GM12878 (cell line): ENCODE measurements around the gene SECISBP2. TPM values are rescaled to one million over a fixed set of nuclear protein-coding genes. Genes with fewer than 3 reads are reported as not detected.

Source experiments
- ATAC-seq: fragments of 200-7000 bp; cut with Tn5 transposase; 3 replicates; pipeline ENCODE4 v1.9.1; 2020; ENCODE audit warnings: mild to moderate bottlenecking, moderate library complexity
- BruUV-seq: library from RNA; stranded (reverse); fragments of 400-500 nt; replicated peaks from 2 replicates; lab custom pipeline; 2021; lab: Mats Ljungman, UMichigan
- CTCF ChIA-PET: fragments of 300-600 bp; sonication (Branson Sonifier 250); formaldehyde crosslinking; extraction: SDS; loops from one replicate; lab custom pipeline; 2021; ENCODE audit warnings: inconsistent platforms; lab: Yijun Ruan, JAX
- POLR2A ChIA-PET: fragments of 350-600 bp; formaldehyde crosslinking; extraction: SDS; loops from one replicate; lab custom pipeline; 2021; ENCODE audit warnings: inconsistent platforms; lab: Charles Lee
- RAD21 ChIA-PET: fragments of 300-600 bp; sonication (Branson Sonifier 250); formaldehyde crosslinking; loops from one replicate; lab custom pipeline; 2023; ENCODE audit warnings: antibody characterized with exemption; ENCODE audit not compliant: unreplicated experiment; lab: Charles Lee
- SMC1A ChIA-PET: fragments of 300-600 bp; sonication (Branson Sonifier 250); formaldehyde crosslinking; loops from one replicate; lab custom pipeline; 2023; ENCODE audit not compliant: unreplicated experiment, uncharacterized antibody; lab: Charles Lee
- DNase-seq: peaks from one replicate; pipeline ENCODE4 v3.0.0-alpha.2; 2011; ENCODE audit warnings: low read depth, low spot score
- FAIRE-seq: peaks from 3 replicates; lab custom pipeline; 2011; peaks lifted over from hg19 to GRCh38; lab: Jason Lieb, UNC
- H2AFZ ChIP-seq: 2 replicates; pipeline ENCODE4 v1.6.0; 2011; ENCODE audit warnings: low read depth, low read length, control low read depth; ENCODE audit not compliant: control insufficient read depth
- H3K27ac ChIP-seq: 2 replicates; pipeline ENCODE4 v1.5.1; 2011; ENCODE audit warnings: control low read depth; ENCODE audit not compliant: control insufficient read depth, insufficient read depth
- H3K27me3 ChIP-seq, 2 experiments: replicated peaks in 1 of 2; 2 replicates each; pipeline versions ENCODE4 v1.6.0 to v1.6.1; 2011; ENCODE audit warnings: low read length in 1 of 2; ENCODE audit not compliant: control insufficient read depth in 2 of 2, insufficient read depth in 2 of 2
- H3K36me3 ChIP-seq, 2 experiments: 2 replicates each; pipeline ENCODE4 v1.5.1; 2011; ENCODE audit warnings: low read length in 1 of 2; ENCODE audit not compliant: control insufficient read depth in 2 of 2, insufficient read depth in 2 of 2
- H3K4me1 ChIP-seq: 2 replicates; pipeline ENCODE4 v1.6.1; 2011; ENCODE audit warnings: mild to moderate bottlenecking, low read length, moderate library complexity, mixed read lengths; ENCODE audit not compliant: control insufficient read depth, insufficient read depth
- H3K4me2 ChIP-seq: 2 replicates; pipeline ENCODE4 v1.6.0; 2011; ENCODE audit warnings: control low read depth; ENCODE audit not compliant: control insufficient read depth, insufficient read depth
- H3K4me3 ChIP-seq: fragments of 200-600 bp; sonication (generic); 2 replicates; pipeline ENCODE4 v1.5.1; 2016
- H3K79me2 ChIP-seq: 2 replicates; pipeline ENCODE4 v1.6.0; 2011; ENCODE audit warnings: low read length; ENCODE audit not compliant: control insufficient read depth, insufficient read depth
- H3K9ac ChIP-seq: 2 replicates; pipeline ENCODE4 v1.8.0; 2011; ENCODE audit warnings: low read length, control low read depth, mixed read lengths; ENCODE audit not compliant: control insufficient read depth, insufficient read depth
- H3K9me3 ChIP-seq: replicated peaks from 3 replicates; pipeline ENCODE4 v1.5.1; 2011; ENCODE audit warnings: mild to moderate bottlenecking, low read length; ENCODE audit not compliant: control insufficient read depth, insufficient read depth
- H4K20me1 ChIP-seq: 2 replicates; pipeline ENCODE4 v1.6.0; 2011; ENCODE audit not compliant: control insufficient read depth, insufficient read depth
- POLR2AphosphoS5 ChIP-seq: IDR thresholded peaks from 2 replicates; pipeline ENCODE4 v1.6.1; 2011; ENCODE audit warnings: mild to moderate bottlenecking, low read length, inconsistent platforms
- USF1 ChIP-seq: IDR thresholded peaks from 2 replicates; pipeline ENCODE4 v1.6.1; 2011; ENCODE audit warnings: borderline replicate concordance, low read depth, mild to moderate bottlenecking, moderate library complexity, mixed read lengths, low read length; ENCODE audit not compliant: insufficient read depth; ENCODE audit errors: extremely low read length
- WGBS: methylation state at CpG from one replicate; pipeline ENCODE4 v1.1.6; 2016; ENCODE audit warnings: low lambda C conversion rate; ENCODE audit not compliant: insufficient replicate concordance, insufficient coverage; ENCODE audit errors: missing lambda C conversion rate; 5-methylcytosine and 5-hydroxymethylcytosine counted together
- in situ Hi-C: fragments of 300-500 bp; cut with MboI; formaldehyde crosslinking; loops from 9 replicates; pipeline ENCODE4 v1.14.3; 2018; ENCODE audit warnings: mixed read lengths
- intact Hi-C: fragments of 100-400 bp; cut with micrococcal nuclease; formaldehyde crosslinking; loops from one replicate; pipeline ENCODE4 v1.14.2; 2022; ENCODE audit not compliant: unreplicated experiment
- polyA plus RNA-seq, 11 experiments: library from polyadenylated mRNA; depleted of rRNA in 4 of 11; unstranded in 6 of 11; stranded (reverse) in 5 of 11; fragments of >200 nt; fragmentation: Nextera tagmentation in 4 of 11; fragmentation: Illumina TruSeq in 1 of 11; extraction: Ambion mirVana in 4 of 11; extraction: Trizol in 1 of 11; gene quantifications; 1 replicate in 1 of 11; 2 replicates in 10 of 11; pipeline versions ENCODE4 v1.2.1 to v1.2.3, GENCODE V29; 2011 to 2016; ENCODE audit warnings: inconsistent platforms in 2 of 11, missing spikeins in 2 of 11, low read depth in 1 of 11
- total RNA-seq, 4 experiments: library from RNA; depleted of rRNA in 3 of 4; stranded (reverse); fragments of >200 nt in 3 of 4; fragmentation: Illumina TruSeq in 1 of 4; extraction: Trizol in 1 of 4; gene quantifications; 2 replicates each; pipeline versions ENCODE4 v1.2.1 to v1.2.3, GENCODE V29; 2013 to 2021
- TF ChIP-seq, protein P1 (sequence below): fragments of 150-350 bp; IDR thresholded peaks from 2 replicates; pipeline ENCODE4 v1.6.1; 2014; ENCODE audit warnings: mild to moderate bottlenecking, low read depth, low read length

Gene SECISBP2
- total and polyA plus RNA-seq, 10 of the 15 experiments (the other 5 are each of a cell fraction or from before 2014, with no cell fraction given) = 4.6 to 50.5 (median 31.9) TPM

DNA sequence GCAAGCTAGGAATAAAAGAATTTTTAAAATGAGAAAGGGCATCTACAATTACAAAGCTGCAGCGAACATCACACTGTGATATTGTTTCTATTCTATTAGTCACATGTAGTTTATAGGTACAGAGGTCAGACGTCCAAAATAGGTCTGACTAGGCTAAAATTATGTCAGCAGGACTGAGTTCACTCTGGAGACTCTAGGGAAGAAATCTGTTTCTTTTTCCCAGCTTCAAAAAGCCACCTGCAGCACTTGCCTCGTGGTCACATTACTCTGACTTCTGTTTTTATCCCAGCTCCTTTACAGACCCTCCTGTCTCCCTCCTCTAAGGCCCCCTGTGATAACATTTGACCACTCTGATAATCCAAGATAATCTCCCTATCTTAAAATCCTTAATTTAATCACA, 12.4 kb upstream of the SECISBP2 start:
- FAIRE-seq = no peak

More for the DNA sequence above, 12.4 kb upstream of the SECISBP2 start:
- no peak for DNase-seq
- BruUV-seq = no TSS peak
- Histone ChIP-seq H3K9me3 (no peaks in the 10 kb centered on the region), H3K4me3 (no peak overlapping the region), H3K9ac (no peak overlapping the region), H3K27ac (no peak overlapping the region), H2AFZ (no peak overlapping the region), H4K20me1 (no peaks in the 10 kb centered on the region), H3K4me2 (no peak overlapping the region), H3K36me3 (no peaks in the 10 kb centered on the region), H3K79me2 (peaks cover 14% of the 10 kb centered on the region), H3K27me3 (no peaks in the 10 kb centered on the region), H3K4me1 (peaks cover 8% of the 10 kb centered on the region)
- TF ChIP-seq USF1 (no peak), POLR2AphosphoS5 (no peak)
- TF ChIP-seq, protein P1, sequence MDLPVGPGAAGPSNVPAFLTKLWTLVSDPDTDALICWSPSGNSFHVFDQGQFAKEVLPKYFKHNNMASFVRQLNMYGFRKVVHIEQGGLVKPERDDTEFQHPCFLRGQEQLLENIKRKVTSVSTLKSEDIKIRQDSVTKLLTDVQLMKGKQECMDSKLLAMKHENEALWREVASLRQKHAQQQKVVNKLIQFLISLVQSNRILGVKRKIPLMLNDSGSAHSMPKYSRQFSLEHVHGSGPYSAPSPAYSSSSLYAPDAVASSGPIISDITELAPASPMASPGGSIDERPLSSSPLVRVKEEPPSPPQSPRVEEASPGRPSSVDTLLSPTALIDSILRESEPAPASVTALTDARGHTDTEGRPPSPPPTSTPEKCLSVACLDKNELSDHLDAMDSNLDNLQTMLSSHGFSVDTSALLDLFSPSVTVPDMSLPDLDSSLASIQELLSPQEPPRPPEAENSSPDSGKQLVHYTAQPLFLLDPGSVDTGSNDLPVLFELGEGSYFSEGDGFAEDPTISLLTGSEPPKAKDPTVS = no peak
- ATAC-seq = no peak
- ChIA-PET SMC1A (no interaction called here), RAD21 (interaction anchor here (1.2 kb wide), 1 partner anchor 245 kb away, joined by 3 read pairs; no protein-coding TSS in a partner anchor), POLR2A (no interaction called here), CTCF (interaction anchor here (1.4 kb wide), 1 partner anchor 8 kb away, joined by 3 read pairs; no protein-coding TSS in a partner anchor)
- WGBS = 50% methylated on average over 3 of the region's 3 CpGs
- intact Hi-C loops (no loop called here), in situ Hi-C loops (loop anchor here (25.0 kb wide), 1 partner anchor 1744 kb away; no protein-coding TSS in a partner anchor)
